KOPT-K1 (cell line): ENCODE results near the gene HEMK1.
A peak's percentile ranks its signal among the peaks of the same experiment; 100 is the strongest.

Experiments used
- H3K27ac ChIP-seq: fragments of 200-600 bp; sonication (generic); 2 replicates; pipeline ENCODE4 v1.5.1; 2016; ENCODE audit warnings: antibody characterized with exemption, mild to moderate bottlenecking, low read depth, low read length; ENCODE audit not compliant: poor library complexity, severe bottlenecking
- H3K36me3 ChIP-seq: fragments of 200-600 bp; sonication (generic); 2 replicates; pipeline ENCODE4 v1.5.1; 2017; ENCODE audit warnings: antibody characterized with exemption, mild to moderate bottlenecking, low read length, moderate library complexity; ENCODE audit not compliant: insufficient read depth
- H3K9me3 ChIP-seq: fragments of 200-600 bp; sonication (generic); 2 replicates; pipeline ENCODE4 v1.5.1; 2017; ENCODE audit warnings: antibody characterized with exemption, low read length, mild to moderate bottlenecking; ENCODE audit not compliant: insufficient read depth, poor library complexity, severe bottlenecking

Gene HEMK1

GRCh38 chr3:50610181-50610971 is 41.1 kb downstream of the HEMK1 start:
- peak overlapping the region; percentile 98 for H3K27ac ChIP-seq
- H3K36me3 ChIP-seq: peaks cover 61% of the 10 kb centered on the region
- H3K9me3 ChIP-seq: peaks cover 13% of the 10 kb centered on the region

- Histone ChIP-seq H3K36me3 (peaks cover 55% of the 10 kb centered on the region), H3K9me3 (peaks cover 13% of the 10 kb centered on the region), H3K27ac (peak overlapping the region; percentile 98)
Observed at GRCh38 chr3:50610992-50611463, 41.7 kb downstream of the HEMK1 start.

DNA sequence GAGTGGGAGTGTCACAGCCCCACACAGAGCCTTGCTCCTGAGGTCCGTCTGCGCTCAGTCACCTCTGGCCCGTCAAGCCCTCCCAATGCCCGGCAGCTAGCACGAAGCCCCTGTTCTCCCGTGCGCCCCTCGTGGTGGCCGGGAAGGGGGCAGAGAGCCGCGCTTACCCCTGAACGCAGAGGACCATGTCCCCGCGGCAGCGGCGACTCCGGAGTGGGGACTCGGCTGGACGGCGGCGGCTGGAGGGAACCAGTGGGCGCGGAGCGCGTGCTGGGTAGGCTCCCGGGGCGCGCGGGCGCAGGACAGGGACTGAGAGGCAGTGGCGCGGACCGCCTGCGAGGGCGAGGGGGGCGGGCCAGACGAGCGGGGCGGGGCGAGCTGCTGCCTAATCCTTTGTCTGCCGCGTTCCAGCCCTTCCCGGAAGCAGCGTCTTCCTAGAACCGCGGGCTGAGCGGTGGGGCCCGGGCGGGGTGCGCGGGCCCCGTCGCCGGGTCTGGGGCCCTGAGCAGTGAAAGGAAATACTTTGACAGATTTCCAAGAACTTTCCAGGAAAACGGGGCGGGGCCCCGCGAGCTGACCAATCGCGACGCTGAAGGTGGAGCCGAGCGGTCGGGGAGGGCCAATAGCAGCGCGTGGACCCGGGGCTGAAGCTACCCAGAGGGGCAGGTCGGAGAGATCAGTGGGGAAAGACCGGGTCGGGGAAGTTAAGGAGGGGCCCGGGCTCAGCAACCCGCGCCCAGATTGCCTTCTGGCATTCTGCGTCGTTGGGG is 42.3 kb downstream of the HEMK1 start, which contains the start of gene CISH:
Gene CISH (minus strand): TSS at position 311 of the 770 bp plus-strand sequence. CDS start 124 bp downstream, at position 187.
- Histone ChIP-seq H3K27ac (peak within 1 kb of the TSS; percentile 100), H3K36me3 (peaks cover 48% of the 10 kb centered on the region), H3K9me3 (peaks cover 13% of the 10 kb centered on the region)

- H3K27ac ChIP-seq: peak overlapping the region; percentile 100
Observed at GRCh38 chr3:50612234-50612882, 43.0 kb downstream of the HEMK1 start.

DNA sequence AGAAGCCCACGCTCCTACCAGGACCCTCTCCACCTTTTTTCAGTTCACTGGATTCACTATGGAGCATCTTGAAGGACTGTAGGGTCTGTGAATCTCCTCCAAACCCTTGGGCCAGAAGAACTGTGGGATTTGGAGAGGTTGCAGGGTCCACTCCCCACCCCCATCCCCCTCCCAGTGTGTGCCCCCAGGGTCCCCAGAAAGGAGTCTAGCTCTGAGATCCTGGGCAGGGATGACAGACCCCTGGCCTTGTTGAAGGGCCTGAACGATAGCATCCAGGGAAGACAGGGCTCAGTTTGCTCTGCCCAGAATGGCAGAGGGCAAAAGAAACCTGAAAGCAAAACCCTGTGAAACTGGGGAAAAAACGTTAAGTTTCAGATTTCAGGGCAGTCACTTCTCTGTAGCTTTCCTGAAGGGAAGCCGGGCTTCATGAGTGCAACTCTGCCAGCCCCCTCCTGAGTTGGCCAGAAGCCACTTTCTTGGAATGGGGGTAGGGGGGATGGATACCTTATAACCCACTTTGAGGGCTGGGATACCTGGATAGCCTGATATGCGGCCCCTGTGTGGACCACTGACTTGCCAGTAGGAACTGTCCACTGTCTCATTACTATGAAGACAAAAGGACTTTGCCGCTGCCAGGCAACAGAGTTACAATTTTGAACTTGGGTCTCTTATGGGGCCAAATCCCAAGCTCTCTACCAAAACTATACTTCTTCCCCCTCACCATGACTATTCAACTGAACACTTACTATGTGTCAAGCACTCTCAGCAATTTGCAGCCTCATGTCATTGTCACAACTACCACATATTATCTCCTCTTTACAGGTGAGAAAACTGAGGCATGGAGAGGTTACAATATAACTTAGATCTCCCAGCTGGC is 43.9 kb downstream of the HEMK1 start:
- Histone ChIP-seq H3K36me3 (peaks cover 33% of the 10 kb centered on the region), H3K27ac (peak overlapping the region; percentile 100), H3K9me3 (peaks cover 13% of the 10 kb centered on the region)

More at GRCh38 chr3:50612234-50612882, 43.0 kb downstream of the HEMK1 start:
- Histone ChIP-seq H3K36me3 (peaks cover 41% of the 10 kb centered on the region), H3K9me3 (peaks cover 13% of the 10 kb centered on the region)

- Histone ChIP-seq H3K36me3 (peaks cover 28% of the 10 kb centered on the region), H3K9me3 (peaks cover 10% of the 10 kb centered on the region), H3K27ac (peak overlapping the region; percentile 70)
Observed at GRCh38 chr3:50615190-50615589, 45.9 kb downstream of the HEMK1 start.

GRCh38 chr3:50616003-50616769 is 46.9 kb downstream of the HEMK1 start:
- H3K9me3 ChIP-seq: peaks cover under 1% of the 10 kb centered on the region
- peak overlapping the region; percentile 70 for H3K27ac ChIP-seq
- H3K36me3 ChIP-seq: peaks cover 28% of the 10 kb centered on the region

DNA sequence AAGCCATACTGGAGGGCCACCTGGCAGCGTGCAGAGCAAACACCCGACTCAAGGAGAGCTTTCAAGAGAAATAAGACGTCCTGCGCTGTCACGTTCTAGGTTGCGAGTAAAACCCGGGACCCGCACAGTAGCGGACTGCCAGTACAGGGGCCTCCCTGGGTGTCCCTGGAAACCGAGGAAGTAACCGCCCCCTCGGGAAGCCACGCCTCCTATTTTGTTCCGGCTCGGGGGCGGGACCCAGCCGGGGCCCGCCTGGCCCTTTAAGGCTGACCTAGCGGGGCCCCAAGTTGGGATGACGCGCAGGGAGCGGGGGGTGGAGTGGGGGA is 47.4 kb downstream of the HEMK1 start:
- Histone ChIP-seq H3K36me3 (peaks cover 29% of the 10 kb centered on the region), H3K27ac (peak overlapping the region; percentile 70), H3K9me3 (no peaks in the 10 kb centered on the region)

- Histone ChIP-seq H3K36me3 (peaks cover 34% of the 10 kb centered on the region), H3K9me3 (no peaks in the 10 kb centered on the region), H3K27ac (peak within 1 kb of the TSS; percentile 96)
Observed at GRCh38 chr3:50617096-50617791, 47.9 kb downstream of the HEMK1 start, which contains the start of gene MAPKAPK3. MAPKAPK3 (plus strand) TSS chr3:50617151; CDS start chr3:50617566, 415 bp downstream.

DNA sequence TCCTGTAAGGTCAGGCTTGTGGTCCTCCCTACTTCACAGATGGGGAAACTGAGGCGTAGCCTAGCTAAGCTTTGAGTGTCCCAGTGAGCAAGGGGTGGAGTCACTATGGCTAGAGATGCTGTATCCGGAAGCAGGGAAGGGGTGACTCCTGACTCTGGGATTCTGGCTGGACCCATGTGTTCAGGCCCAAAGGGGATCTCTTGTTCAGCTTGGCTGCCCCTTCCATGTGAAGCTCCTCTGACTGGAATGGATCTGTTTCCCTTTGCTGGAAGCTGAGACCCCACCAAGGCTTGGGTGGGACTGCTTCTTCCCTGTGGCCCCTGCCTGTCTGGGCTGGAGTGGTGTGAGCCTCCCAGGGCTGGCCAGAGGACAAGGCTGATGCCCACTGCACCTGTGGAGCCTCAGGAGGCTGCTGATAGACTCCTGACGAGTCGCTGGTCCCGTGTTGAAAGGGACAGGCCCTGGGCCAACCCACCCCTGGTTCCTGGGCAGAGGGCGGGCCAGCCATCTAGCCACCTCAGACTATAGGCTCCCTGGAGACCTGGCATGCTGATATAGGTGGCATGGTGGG is 48.7 kb downstream of the HEMK1 start:
- H3K36me3 ChIP-seq: peaks cover 42% of the 10 kb centered on the region
- H3K27ac ChIP-seq: peak overlapping the region; percentile 96
- H3K9me3 ChIP-seq: no peaks in the 10 kb centered on the region

- peak overlapping the region; percentile 96 for H3K27ac ChIP-seq
- H3K9me3 ChIP-seq: no peaks in the 10 kb centered on the region
- peaks cover 49% of the 10 kb centered on the region for H3K36me3 ChIP-seq
Observed at GRCh38 chr3:50620420-50620819, 51.1 kb downstream of the HEMK1 start.

DNA sequence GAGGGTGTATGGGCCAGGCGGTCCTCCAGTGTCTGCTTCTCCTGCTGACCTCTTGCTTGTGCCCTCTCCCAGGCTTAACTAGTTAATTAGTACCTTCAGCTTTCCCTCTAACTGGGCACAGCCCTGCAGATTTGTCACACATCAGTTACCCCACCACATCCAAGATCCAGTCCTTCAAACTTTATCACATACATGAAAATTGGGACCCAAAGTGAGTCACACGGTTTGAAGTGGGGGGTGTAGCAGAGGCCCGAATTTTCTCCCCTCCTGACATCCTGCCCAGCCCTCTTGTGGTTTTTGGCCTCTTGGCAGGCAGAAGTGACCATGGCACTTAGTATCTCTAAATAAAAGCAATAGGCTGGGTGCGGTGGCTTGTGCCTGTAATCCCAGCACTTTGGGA is 51.5 kb downstream of the HEMK1 start:
- peak overlapping the region; percentile 96 for H3K27ac ChIP-seq
- no peaks in the 10 kb centered on the region for H3K9me3 ChIP-seq
- H3K36me3 ChIP-seq: peaks cover 49% of the 10 kb centered on the region

DNA sequence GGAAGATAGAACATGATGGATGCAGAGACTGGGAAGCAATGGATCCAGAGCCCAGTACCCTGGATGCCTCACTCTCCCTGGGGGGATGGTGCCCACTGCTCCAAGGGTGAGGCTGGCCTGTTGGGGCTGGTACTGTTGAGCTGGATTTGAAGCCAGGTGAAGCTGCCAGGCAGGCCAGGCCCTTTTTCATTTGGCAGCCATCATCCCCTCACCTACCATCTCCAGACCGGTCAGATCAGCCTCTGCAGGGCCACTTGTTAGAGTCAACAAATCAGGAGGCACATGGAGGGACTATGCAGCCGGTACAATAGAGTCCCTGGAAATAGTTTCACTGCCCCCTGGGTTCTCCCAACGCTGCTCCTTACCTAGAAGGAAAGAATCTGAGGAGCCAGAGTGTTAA is 53.6 kb downstream of the HEMK1 start:
- peaks cover 61% of the 10 kb centered on the region for H3K36me3 ChIP-seq
- no peaks in the 10 kb centered on the region for H3K9me3 ChIP-seq
- peak overlapping the region; percentile 88 for H3K27ac ChIP-seq
